Retinal pigment epithelial cell (primary cell): ENCODE results near the gene ATG9B.

Experiments used
- DNase-seq: peaks from one replicate; pipeline ENCODE4 v3.0.0-alpha.2; 2010; ENCODE audit warnings: low read depth
- H3K4me3 ChIP-seq: 2 replicates; pipeline ENCODE4 v1.5.1; 2011; ENCODE audit warnings: mild to moderate bottlenecking, low read length, control low read depth, moderate library complexity
- TF ChIP-seq, protein P1 (sequence below): conservative IDR thresholded peaks from 2 replicates; pipeline ENCODE4 v1.5.1; 2011; ENCODE audit warnings: low read depth, low read length, control low read depth, inconsistent platforms

The ATG9B gene

DNA sequence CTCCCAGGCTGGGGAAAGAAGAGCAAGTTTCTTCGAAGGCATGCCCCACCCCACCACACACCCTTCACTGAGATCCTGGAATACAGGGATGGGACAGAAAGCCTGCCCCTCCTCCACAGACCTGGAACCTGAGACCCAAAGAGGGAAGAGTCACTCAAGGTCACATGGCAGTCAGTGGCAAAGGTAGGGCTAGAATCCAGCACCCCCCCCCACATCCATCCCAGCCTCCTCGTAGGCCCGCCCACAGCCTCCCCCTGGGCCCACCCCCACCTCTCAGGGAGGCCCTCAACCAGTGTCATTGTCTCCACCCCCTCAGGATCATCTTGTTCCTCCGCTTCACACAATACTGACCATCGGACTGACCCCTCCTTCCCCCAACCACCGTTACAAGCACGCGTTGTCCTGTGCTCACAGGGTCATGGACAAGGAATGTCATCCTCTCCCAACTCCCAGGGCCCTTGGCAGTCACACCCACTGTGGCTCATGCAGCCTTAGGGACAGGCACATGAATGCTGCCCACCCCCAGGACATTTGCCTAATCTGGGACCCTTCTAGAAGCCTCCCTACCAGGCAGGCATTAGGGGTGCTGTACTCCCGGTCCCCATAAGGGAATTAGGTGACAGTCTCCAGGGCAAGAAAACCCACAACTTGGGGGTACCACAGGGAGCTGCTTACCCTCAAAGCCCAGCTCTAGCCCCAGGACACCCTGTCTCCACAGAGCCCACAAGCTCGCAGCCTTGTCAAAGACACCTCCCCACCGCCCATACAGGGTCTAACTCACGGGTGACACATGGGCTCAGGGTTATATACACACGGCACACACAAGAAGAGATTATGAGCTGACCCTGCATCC is 47.5 kb downstream of the ATG9B start:
- peak overlapping the region; percentile 28 for H3K4me3 ChIP-seq
- TF ChIP-seq, protein P1, sequence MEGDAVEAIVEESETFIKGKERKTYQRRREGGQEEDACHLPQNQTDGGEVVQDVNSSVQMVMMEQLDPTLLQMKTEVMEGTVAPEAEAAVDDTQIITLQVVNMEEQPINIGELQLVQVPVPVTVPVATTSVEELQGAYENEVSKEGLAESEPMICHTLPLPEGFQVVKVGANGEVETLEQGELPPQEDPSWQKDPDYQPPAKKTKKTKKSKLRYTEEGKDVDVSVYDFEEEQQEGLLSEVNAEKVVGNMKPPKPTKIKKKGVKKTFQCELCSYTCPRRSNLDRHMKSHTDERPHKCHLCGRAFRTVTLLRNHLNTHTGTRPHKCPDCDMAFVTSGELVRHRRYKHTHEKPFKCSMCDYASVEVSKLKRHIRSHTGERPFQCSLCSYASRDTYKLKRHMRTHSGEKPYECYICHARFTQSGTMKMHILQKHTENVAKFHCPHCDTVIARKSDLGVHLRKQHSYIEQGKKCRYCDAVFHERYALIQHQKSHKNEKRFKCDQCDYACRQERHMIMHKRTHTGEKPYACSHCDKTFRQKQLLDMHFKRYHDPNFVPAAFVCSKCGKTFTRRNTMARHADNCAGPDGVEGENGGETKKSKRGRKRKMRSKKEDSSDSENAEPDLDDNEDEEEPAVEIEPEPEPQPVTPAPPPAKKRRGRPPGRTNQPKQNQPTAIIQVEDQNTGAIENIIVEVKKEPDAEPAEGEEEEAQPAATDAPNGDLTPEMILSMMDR = no peak
- DNase-seq = no peak

DNA sequence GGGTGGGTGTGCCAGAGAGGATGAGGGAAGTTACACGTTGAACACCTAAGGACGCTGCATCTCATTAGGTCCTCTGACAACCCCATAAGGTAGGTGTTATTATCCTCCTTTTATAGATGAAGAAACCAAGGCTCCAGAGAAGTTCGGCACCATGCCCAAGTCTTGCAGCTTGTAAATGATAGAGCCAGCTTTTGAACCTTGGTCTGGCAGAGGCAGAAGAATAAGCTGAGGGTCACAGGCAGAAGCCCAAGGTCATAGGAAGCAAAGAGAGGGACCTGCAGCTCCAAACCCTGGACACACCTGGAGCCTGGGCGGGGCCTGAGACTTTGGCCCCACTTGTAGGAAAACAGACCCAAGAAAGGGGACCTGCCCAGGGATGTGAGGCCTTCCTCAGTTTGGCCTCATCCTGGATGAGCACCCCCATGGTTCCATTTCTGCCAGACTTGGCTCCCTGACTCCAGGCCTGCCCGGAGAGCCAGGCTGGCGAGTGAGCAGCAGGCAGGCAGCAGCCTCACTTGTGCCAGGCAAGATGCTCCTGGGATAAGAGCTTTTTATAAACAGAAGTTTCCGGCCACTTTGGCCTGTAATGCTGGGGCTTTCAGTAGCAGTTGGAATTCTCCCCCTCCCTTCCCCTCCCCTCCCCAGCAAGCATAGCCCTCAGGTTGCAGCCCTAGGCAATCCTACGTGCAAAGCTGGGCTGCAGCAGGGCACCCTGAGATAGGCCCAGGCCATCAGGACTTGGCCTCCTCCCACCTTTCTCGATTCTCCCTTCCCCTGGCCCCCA is 48.6 kb downstream of the ATG9B start:
- DNase-seq = no peak
- peak overlapping the region; percentile 55 for H3K4me3 ChIP-seq
- TF ChIP-seq, protein P1 = no peak

DNA sequence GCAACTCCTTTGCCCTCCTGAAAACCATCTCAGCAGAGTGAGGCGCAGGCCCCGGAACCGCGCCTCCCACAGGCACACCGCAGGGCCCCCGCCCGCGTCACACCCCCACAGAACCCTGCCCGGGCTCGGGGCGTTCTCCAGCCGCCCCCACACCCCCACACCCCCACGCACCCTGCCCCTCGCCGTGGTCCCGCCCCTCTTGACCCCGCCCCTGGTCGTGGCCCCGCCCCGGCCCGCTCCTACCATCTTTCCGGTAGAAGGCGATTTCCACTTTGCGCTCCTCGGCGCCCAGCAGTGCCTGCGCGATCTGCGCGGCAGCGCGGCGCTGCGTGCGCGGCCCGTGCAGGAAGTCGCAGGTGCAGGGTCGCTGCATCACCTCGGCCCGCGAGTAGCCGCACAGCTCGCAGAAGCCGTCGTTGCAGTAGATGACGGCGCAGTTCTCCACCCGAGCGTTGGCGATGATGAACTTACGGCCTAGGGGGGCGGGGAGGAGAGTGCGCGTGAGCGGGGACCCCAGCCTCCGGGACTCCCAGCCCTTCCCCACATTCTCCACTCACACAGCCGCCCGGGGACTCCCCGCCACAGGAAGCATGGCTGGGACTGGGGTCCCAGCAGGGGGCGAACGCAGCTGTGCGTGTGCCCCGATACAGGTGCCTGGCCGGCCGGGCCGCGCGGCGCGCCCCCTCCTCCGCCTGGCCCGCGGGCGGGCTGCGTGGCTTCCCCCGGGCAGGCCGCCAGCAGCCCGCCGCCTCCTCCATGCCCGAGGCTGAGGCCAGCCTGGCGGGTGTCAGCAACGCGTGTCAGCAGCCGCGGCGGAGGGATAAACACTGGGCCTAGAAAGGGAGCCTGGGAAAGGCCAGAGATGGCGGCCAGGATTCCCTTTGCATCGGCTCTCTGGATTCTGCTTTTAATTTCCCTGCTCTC is 49.6 kb downstream of the ATG9B start:
- H3K4me3 ChIP-seq = peak overlapping the region; percentile 55
- TF ChIP-seq, protein P1 = peak; percentile 49
- no peak for DNase-seq

DNA sequence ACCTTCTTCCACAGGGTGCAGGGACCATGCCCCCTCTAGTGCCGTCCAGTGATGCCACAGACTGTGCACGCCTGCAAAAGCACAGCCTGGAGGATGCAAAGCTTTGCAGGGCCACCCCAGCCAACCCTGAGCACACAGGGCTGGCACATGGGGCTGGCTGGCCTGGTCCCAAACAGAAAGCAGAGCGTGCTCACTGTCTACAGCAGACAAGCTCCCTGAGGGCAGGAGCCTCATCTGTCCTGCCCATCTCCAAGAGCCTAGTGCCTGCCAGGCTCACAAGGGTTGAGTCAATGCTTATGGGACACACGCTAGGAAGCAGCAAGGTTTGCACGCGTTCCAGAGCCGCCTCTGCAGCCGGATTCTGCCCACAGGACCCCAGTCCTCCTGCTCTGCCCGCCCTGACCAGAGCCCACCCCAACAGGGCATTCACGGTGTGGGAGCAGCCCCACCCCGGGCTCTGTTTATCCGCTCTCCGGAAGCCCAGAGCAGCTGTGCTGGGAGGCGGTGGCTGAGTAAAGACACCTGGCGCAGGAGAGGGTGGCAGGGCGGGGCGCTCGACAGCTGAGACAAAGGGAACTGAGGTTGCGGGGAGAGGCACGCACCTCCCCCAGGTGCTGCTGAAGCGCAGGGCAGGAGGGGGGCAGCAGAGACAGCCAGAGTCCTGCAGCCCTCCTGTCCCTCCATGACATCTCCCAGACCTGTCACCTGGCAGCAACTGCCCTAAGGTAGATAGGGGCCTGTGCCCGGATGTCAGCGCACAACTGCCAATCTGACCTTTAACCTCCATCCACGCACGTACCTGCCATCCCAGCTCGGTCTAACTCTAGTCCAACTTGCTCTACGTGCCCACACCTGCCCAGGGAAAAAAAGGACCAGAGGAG is 50.5 kb downstream of the ATG9B start:
- TF ChIP-seq, protein P1 = no peak
- no peak for DNase-seq
- H3K4me3 ChIP-seq = no peak overlapping the region

DNA sequence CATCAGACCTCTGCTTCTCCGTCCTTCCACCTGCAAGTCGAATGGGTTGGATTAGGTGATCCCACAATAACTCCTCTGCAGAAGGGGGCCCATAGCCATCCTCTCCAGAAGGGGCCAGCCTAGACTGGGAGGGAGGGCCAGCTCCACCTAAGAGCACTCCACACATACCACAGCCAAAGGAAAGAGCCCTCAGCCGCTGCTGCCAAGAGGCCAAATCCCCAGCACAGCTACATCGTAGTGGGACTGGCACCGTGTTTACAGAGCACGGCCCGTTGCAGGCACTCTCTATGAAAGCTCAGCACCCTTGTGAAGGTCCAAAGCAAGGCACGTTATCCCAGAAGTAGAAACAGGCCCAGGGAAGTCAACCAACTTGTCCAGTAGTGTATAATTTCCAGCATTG is 51.6 kb downstream of the ATG9B start:
- TF ChIP-seq, protein P1 = no peak

DNA sequence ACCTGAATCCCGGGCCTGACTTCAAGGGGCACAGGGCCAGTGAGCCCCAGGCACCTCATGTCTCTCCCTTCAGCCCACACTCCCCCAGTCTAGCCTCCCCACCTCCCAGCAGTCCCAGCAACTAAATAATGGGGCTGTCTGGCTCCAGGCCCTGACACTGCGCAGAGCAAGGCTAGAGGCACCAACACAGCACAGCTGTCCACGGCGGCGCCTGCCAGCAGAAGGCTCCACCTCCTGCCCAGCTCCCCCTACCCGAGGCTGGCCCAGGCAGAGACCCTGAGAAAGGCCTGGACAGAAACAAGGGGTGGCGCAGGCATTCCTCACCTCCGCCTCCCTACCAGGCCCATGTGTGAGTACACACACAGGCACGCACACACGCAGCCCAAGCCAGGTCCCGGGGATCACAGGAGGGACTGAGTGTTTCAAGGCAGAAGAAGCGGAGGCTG is 52.2 kb downstream of the ATG9B start:
- TF ChIP-seq, protein P1 = no peak
- H3K4me3 ChIP-seq = no peak overlapping the region
- DNase-seq = no peak

More for the DNA sequence above, 51.6 kb downstream of the ATG9B start:
- DNase-seq = no peak
- H3K4me3 ChIP-seq = no peak overlapping the region
